HepG2 (cell line): ENCODE data around the gene B3GALNT2.

Experiments
- BRD4 ChIP-seq: sonication (generic); formaldehyde crosslinking; IDR thresholded peaks from 2 replicates; pipeline ENCODE4 v1.4.0; 2020; ENCODE audit warnings: missing genetic modification reagents
- CTCF ChIP-seq: sonication (generic); formaldehyde crosslinking; IDR thresholded peaks from 2 replicates; pipeline ENCODE4 v1.5.0; 2020; ENCODE audit warnings: mild to moderate bottlenecking, missing genetic modification reagents, moderate library complexity
- ELF1 ChIP-seq: sonication (generic); formaldehyde crosslinking; IDR thresholded peaks from 2 replicates; pipeline ENCODE4 v1.4.0; 2020; ENCODE audit warnings: missing genetic modification reagents
- IKZF5 ChIP-seq: IDR thresholded peaks from 2 replicates; pipeline ENCODE4 v1.6.1; 2018; ENCODE audit warnings: missing genetic modification reagents, mild to moderate bottlenecking, missing compliant biosample characterization
- KDM5A ChIP-seq: fragments of 200-600 bp; sonication (generic); IDR thresholded peaks from 2 replicates; pipeline ENCODE4 v1.7.0; 2018; ENCODE audit warnings: antibody characterized with exemption, mild to moderate bottlenecking, low read length, borderline replicate concordance
- NFATC3 ChIP-seq: sonication (generic); formaldehyde crosslinking; IDR thresholded peaks from 2 replicates; pipeline ENCODE4 v1.5.1; 2020; ENCODE audit warnings: mild to moderate bottlenecking, missing genetic modification reagents
- NR2F6 ChIP-seq, 2 experiments: IDR thresholded peaks; 2 replicates each; pipeline ENCODE4 v1.6.1; 2016; ENCODE audit warnings: antibody characterized with exemption in 1 of 2, mild to moderate bottlenecking in 1 of 2
- POLR2AphosphoS5 ChIP-seq: IDR thresholded peaks from 2 replicates; pipeline ENCODE4 v1.6.1; 2012; ENCODE audit warnings: low read depth, low read length
- RBFOX2 ChIP-seq: fragments of 200-400 bp; formaldehyde crosslinking; IDR thresholded peaks from 2 replicates; pipeline ENCODE4 v1.6.1; 2017; ENCODE audit warnings: low read depth, mild to moderate bottlenecking, low read length
- RFX1 ChIP-seq: fragments of 450-650 bp; IDR thresholded peaks from 2 replicates; pipeline ENCODE4 v1.6.1; 2017
- RFXANK ChIP-seq: IDR thresholded peaks from 2 replicates; pipeline ENCODE4 v1.6.1; 2016
- ZFP1 ChIP-seq: IDR thresholded peaks from 2 replicates; pipeline ENCODE4 v1.6.1; 2016
- ZKSCAN8 ChIP-seq: IDR thresholded peaks from 2 replicates; pipeline ENCODE4 v1.6.1; 2016; ENCODE audit warnings: borderline replicate concordance, missing genetic modification reagents, missing compliant biosample characterization
- ZNF143 ChIP-seq: sonication (generic); formaldehyde crosslinking; IDR thresholded peaks from 2 replicates; pipeline ENCODE4 v1.4.0; 2020; ENCODE audit warnings: missing genetic modification reagents

- TF ChIP-seq RFX1: no peak
- no peak for TF ChIP-seq POLR2AphosphoS5
- TF ChIP-seq CTCF: no peak
- no peak for TF ChIP-seq RBFOX2
- TF ChIP-seq RFXANK (CRISPR knock-in tag): no peak
- no peak for TF ChIP-seq NFATC3
- TF ChIP-seq ZKSCAN8 (CRISPR knock-in tag): no peak
- TF ChIP-seq BRD4 (CRISPR knock-in tag): no peak
- no peak for TF ChIP-seq ZFP1
- no peak for TF ChIP-seq IKZF5 (CRISPR knock-in tag)
- TF ChIP-seq NR2F6 (IDR thresholded peaks at IDR 0.05): no peak
- TF ChIP-seq NR2F6 (CRISPR knock-in tag; IDR thresholded peaks at IDR 0.05): no peak
- TF ChIP-seq ELF1 (CRISPR knock-in tag): no peak
- TF ChIP-seq KDM5A: no peak
- TF ChIP-seq ZNF143 (CRISPR knock-in tag): no peak
Measured at GRCh38 chr1:235455823-235456222, 48.4 kb downstream of the B3GALNT2 start.
